Neural progenitor cell (in vitro differentiated cells): ENCODE measurements around the gene RSL1D1.

ENCODE experiments used
- CTCF ChIP-seq: fragments of 200-600 bp; sonication (generic); IDR thresholded peaks from 2 replicates; pipeline ENCODE4 v1.5.1; 2017; ENCODE audit warnings: antibody characterized with exemption, mild to moderate bottlenecking
- EZH2 ChIP-seq: fragments of 200-600 bp; sonication (generic); IDR thresholded peaks from 2 replicates; pipeline ENCODE4 v1.6.1; 2017; ENCODE audit warnings: antibody characterized with exemption, mild to moderate bottlenecking, moderate library complexity

GRCh38 chr16:11828696-11829095 lies 22.6 kb downstream of the RSL1D1 start:
- TF ChIP-seq CTCF: no peak
- TF ChIP-seq EZH2: no peak
